HG03571 (cell line): ENCODE data around the gene SEC61B.

Experiments
- ATAC-seq: cut with Tn5 transposase; IDR thresholded peaks from one replicate; pipeline ENCODE4 v1.9.1; 2021; ENCODE audit not compliant: unreplicated experiment

The SEC61B gene

GRCh38 chr9:99266255-99267023 is 44.4 kb downstream of the SEC61B start:
- peak; percentile 54 for ATAC-seq

- ATAC-seq, result no peak
Measured at GRCh38 chr9:99269416-99269815, 47.3 kb downstream of the SEC61B start.

GRCh38 chr9:99270491-99270890 is 48.4 kb downstream of the SEC61B start:
- ATAC-seq, result no peak

GRCh38 chr9:99272836-99273235 is 50.8 kb downstream of the SEC61B start:
- no peak for ATAC-seq

- ATAC-seq, result no peak
Measured at GRCh38 chr9:99274016-99274415, 51.9 kb downstream of the SEC61B start.

- ATAC-seq, result no peak
Measured at GRCh38 chr9:99274495-99274894, 52.4 kb downstream of the SEC61B start.
